ENCODE measurements around the gene YKT6.

YKT6 gene

GRCh38 chr7:44232901-44233715, 32.3 kb downstream of the YKT6 start:
- no peak for DNase-seq (ENCODE audit: low spot score)

- no peak for DNase-seq (ENCODE audit: low spot score)
Observed at GRCh38 chr7:44235066-44235465, 34.3 kb downstream of the YKT6 start.

GRCh38 chr7:44235582-44236332, 35.0 kb downstream of the YKT6 start:
- peak; percentile 44 for DNase-seq (ENCODE audit: low spot score)

- no peak for DNase-seq (ENCODE audit: low spot score)
Observed at GRCh38 chr7:44236333-44236728, 35.6 kb downstream of the YKT6 start.

GRCh38 chr7:44237696-44238095, 36.9 kb downstream of the YKT6 start:
- DNase-seq (ENCODE audit: low spot score) = no peak

- no peak for DNase-seq (ENCODE audit: low spot score)
Observed at GRCh38 chr7:44238116-44238695, 37.4 kb downstream of the YKT6 start.

- no peak for DNase-seq (ENCODE audit: low spot score)
Observed at GRCh38 chr7:44239361-44239760, 38.6 kb downstream of the YKT6 start.

- no peak for DNase-seq (ENCODE audit: low spot score)
Observed at GRCh38 chr7:44240376-44240775, 39.6 kb downstream of the YKT6 start.

GRCh38 chr7:44240983-44241510, 40.3 kb downstream of the YKT6 start:
- DNase-seq (ENCODE audit: low spot score) = peak; percentile 80

GRCh38 chr7:44242091-44242490, 41.3 kb downstream of the YKT6 start:
- DNase-seq (ENCODE audit: low spot score) = no peak

- peak; percentile 26 for DNase-seq (ENCODE audit: low spot score)
Observed at GRCh38 chr7:44244282-44244681, 43.5 kb downstream of the YKT6 start.

- no peak for DNase-seq (ENCODE audit: low spot score)
Observed at GRCh38 chr7:44246396-44247113, 45.8 kb downstream of the YKT6 start.

- no peak for DNase-seq (ENCODE audit: low spot score)
Observed at GRCh38 chr7:44247868-44248651, 47.3 kb downstream of the YKT6 start.

- no peak for DNase-seq (ENCODE audit: low spot score)
Observed at GRCh38 chr7:44249639-44250234, 49.0 kb downstream of the YKT6 start.

- DNase-seq (ENCODE audit: low spot score) = no peak
Observed at GRCh38 chr7:44251269-44251668, 50.5 kb downstream of the YKT6 start.

GRCh38 chr7:44251881-44252280, 51.1 kb downstream of the YKT6 start:
- no peak for DNase-seq (ENCODE audit: low spot score)

- DNase-seq (ENCODE audit: low spot score) = no peak
Observed at GRCh38 chr7:44256459-44256858, 55.7 kb downstream of the YKT6 start.

GRCh38 chr7:44257213-44257612, 56.4 kb downstream of the YKT6 start:
- DNase-seq (ENCODE audit: low spot score) = no peak

GRCh38 chr7:44257618-44258422, 57.0 kb downstream of the YKT6 start:
- peak; percentile 100 for DNase-seq (ENCODE audit: low spot score)

- no peak for DNase-seq (ENCODE audit: low spot score)
Observed at GRCh38 chr7:44258423-44258760, 57.6 kb downstream of the YKT6 start.
